ENCODE results near the gene SLC22A23.
A peak's percentile ranks its signal among the peaks of the same experiment; 100 is the strongest.

The SLC22A23 gene

DNA sequence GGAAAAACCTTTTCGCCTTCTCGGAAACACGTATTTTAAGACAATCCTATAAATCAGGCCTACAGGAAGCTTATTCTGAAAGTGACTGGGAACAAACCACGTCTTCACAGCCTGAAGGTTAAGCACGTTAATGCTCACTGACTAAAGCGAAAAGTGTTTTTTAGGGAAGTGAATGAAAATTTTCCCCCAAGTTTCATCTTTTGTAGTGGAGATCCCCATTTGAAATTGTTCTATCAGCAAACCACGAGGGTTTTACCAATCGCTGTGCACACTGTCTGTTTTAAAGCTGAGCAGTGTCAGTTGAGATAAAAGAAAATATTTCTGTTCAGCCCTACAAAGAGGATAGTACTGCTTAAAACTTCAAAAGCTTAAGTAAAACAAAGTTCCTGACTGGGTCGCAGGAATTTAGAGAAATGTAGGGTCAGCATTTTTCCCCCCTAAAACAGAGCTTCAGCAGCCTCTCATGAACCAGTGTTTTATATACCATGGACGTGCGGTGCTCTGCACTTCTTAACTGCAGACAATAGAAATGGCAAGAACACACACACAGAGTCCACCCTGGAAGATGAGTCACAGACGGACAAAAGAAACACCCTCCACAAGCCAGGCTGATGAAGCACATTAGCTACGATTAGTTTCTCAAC, 34.9 kb downstream of the SLC22A23 start:
- Mint-ChIP-seq H3K27ac (no peak overlapping the region), H3K27me3 (peaks cover 10% of the 10 kb centered on the region), H3K4me3 (no peak overlapping the region), H3K4me1 (no peaks in the 10 kb centered on the region), H3K9me3 (no peaks in the 10 kb centered on the region)
- ATAC-seq = no peak
- DNase-seq = no peak

DNA sequence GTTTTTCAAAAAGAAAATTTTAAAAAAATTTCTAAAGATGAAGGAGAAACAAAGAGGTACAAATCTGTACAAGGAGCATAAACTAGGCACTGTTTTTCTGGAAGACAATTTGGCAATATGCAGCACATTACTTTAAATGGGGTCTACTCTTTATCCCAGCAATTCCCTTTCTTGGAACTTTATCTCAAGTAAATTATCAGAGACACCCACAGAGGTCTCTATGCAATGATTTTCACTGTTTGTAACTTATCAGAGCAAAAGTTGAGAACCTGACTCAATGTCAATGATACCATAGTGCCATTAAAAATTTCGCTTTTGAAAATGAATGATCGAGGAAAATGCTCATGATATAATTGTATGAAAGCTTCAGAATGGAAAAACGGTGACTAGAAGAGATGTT, 35.7 kb downstream of the SLC22A23 start:
- no peak overlapping the region for H3K4me3 Mint-ChIP-seq
- DNase-seq (no peak), ATAC-seq (no peak)
- H3K27ac Mint-ChIP-seq = no peak overlapping the region
- no peaks in the 10 kb centered on the region for H3K9me3 Mint-ChIP-seq
- H3K27me3 Mint-ChIP-seq = peaks cover 10% of the 10 kb centered on the region
- H3K4me1 Mint-ChIP-seq = no peaks in the 10 kb centered on the region

GRCh38 chr6:3419624-3420272, 37.1 kb downstream of the SLC22A23 start:
- Mint-ChIP-seq H3K4me1 (peaks cover 5% of the 10 kb centered on the region), H3K9me3 (no peaks in the 10 kb centered on the region), H3K27ac (no peak overlapping the region), H3K27me3 (peaks cover 10% of the 10 kb centered on the region), H3K4me3 (no peak overlapping the region)
- ATAC-seq (no peak), DNase-seq (no peak)

DNA sequence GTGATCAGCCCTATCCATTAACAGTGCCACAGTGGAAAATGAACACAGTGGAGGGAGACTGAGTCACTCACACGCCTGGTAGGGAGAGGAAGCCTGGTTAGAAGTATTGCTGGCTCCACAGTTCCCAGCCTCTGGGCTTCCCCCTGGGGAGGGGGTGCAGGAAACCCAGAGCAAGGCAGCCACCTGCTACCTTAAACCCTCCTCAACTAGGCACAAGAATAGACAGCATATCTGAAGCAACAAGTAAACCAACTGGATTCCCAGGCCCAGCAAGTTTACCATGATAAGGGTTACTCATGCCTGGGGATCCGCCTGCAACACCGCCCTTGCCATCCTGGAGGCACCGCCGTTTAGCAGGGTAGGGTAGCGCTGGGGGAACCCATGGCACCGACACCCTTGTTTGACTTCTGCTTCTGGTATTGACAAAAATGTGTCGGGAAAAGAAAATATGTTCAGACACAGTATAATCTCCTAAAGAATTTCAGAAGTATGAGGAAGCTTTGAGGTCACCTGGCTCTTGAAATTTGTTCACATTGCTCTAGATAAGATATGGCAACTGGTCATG, 38.3 kb downstream of the SLC22A23 start:
- peaks cover 8% of the 10 kb centered on the region for H3K4me1 Mint-ChIP-seq
- ATAC-seq (no peak), DNase-seq (no peak)
- H3K9me3 Mint-ChIP-seq = no peaks in the 10 kb centered on the region
- peaks cover 10% of the 10 kb centered on the region for H3K27me3 Mint-ChIP-seq
- H3K4me3 Mint-ChIP-seq = no peak overlapping the region
- no peak overlapping the region for H3K27ac Mint-ChIP-seq

DNA sequence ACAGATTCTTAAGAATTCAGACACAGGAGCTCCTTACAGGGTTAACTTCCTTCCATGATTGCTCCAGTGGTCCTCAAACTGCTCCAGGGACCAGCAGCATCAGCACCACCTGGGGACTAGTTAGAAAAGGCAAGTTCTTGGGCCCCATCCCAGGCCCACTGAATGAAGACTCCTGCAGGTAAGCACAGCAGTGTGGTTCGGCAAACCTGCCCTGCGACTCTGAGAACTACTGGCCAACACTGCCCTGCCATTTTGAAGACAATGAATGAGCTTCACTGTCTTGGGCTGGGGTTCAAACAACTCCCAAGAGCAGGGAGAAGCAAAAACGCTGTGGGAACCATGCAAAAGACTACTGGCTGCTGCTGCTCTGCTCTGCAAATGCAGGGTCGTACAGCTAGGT, 39.4 kb downstream of the SLC22A23 start:
- ATAC-seq = no peak
- no peak for DNase-seq
- H3K4me3 Mint-ChIP-seq = no peak overlapping the region
- H3K27me3 Mint-ChIP-seq = peaks cover 5% of the 10 kb centered on the region
- H3K9me3 Mint-ChIP-seq = no peaks in the 10 kb centered on the region
- H3K4me1 Mint-ChIP-seq = peaks cover 8% of the 10 kb centered on the region
- no peak overlapping the region for H3K27ac Mint-ChIP-seq

- Mint-ChIP-seq H3K27me3 (no peaks in the 10 kb centered on the region), H3K4me3 (no peak overlapping the region), H3K4me1 (peaks cover 16% of the 10 kb centered on the region), H3K27ac (no peak overlapping the region), H3K9me3 (no peaks in the 10 kb centered on the region)
- no peak for DNase-seq
- ATAC-seq = no peak
These were observed 41.4 kb downstream of the SLC22A23 start for GRCh38 chr6:3415490-3415889.

- no peaks in the 10 kb centered on the region for H3K27me3 Mint-ChIP-seq
- peak overlapping the region in 1 of 2 donors; percentile 74 for H3K27ac Mint-ChIP-seq
- ATAC-seq = no peak
- no peak overlapping the region for H3K4me3 Mint-ChIP-seq
- H3K4me1 Mint-ChIP-seq = peaks cover 16% of the 10 kb centered on the region
- DNase-seq = no peak
- no peaks in the 10 kb centered on the region for H3K9me3 Mint-ChIP-seq
These were observed 41.8 kb downstream of the SLC22A23 start for GRCh38 chr6:3415082-3415453.

GRCh38 chr6:3414327-3415081, 42.3 kb downstream of the SLC22A23 start:
- ATAC-seq = peak; percentile 82
- no peaks in the 10 kb centered on the region for H3K27me3 Mint-ChIP-seq

DNA sequence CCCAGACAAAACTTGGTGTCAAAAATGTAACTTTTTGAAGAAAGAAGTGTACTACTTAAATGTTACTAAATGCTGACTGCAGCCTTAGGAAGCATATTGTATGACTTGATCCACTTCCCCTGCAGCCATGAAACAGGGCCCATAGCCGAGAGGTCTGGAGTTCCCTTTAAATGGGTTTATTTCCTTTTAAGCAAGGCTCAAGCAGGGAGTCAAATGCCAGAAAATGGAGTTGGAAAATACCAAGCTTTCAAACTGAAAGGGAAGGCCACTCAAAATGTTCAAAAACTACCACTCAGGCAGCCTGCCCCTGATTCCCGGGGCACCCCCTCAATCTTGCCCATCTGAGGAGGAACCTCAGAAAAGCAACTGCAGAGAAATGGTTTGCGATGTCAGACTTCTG, 43.3 kb downstream of the SLC22A23 start:
- peaks cover 16% of the 10 kb centered on the region for H3K4me1 Mint-ChIP-seq
- DNase-seq (no peak), ATAC-seq (no peak)
- H3K4me3 Mint-ChIP-seq = no peak overlapping the region
- H3K27ac Mint-ChIP-seq = no peak overlapping the region
- no peaks in the 10 kb centered on the region for H3K9me3 Mint-ChIP-seq
- no peaks in the 10 kb centered on the region for H3K27me3 Mint-ChIP-seq

More at GRCh38 chr6:3414327-3415081, 42.3 kb downstream of the SLC22A23 start:
- Mint-ChIP-seq H3K4me3 (no peak overlapping the region), H3K27ac (peak overlapping the region; percentile 19 to 59), H3K9me3 (no peaks in the 10 kb centered on the region), H3K4me1 (peaks cover 16% of the 10 kb centered on the region)
- peak in 1 of 2 donors; percentile 31 for DNase-seq

GRCh38 chr6:3412779-3413500, 43.9 kb downstream of the SLC22A23 start:
- ATAC-seq (no peak), DNase-seq (no peak)
- H3K4me3 Mint-ChIP-seq = no peak overlapping the region
- H3K27me3 Mint-ChIP-seq = no peaks in the 10 kb centered on the region
- peaks cover 16% of the 10 kb centered on the region for H3K4me1 Mint-ChIP-seq
- H3K27ac Mint-ChIP-seq = peak overlapping the region in 1 of 2 donors; percentile 50
- H3K9me3 Mint-ChIP-seq = no peaks in the 10 kb centered on the region

GRCh38 chr6:3411967-3412778, 44.7 kb downstream of the SLC22A23 start:
- Mint-ChIP-seq H3K27me3 (no peaks in the 10 kb centered on the region), H3K4me1 (peaks cover 16% of the 10 kb centered on the region), H3K9me3 (no peaks in the 10 kb centered on the region), H3K4me3 (no peak overlapping the region), H3K27ac (no peak overlapping the region)
- DNase-seq = no peak
- no peak for ATAC-seq

DNA sequence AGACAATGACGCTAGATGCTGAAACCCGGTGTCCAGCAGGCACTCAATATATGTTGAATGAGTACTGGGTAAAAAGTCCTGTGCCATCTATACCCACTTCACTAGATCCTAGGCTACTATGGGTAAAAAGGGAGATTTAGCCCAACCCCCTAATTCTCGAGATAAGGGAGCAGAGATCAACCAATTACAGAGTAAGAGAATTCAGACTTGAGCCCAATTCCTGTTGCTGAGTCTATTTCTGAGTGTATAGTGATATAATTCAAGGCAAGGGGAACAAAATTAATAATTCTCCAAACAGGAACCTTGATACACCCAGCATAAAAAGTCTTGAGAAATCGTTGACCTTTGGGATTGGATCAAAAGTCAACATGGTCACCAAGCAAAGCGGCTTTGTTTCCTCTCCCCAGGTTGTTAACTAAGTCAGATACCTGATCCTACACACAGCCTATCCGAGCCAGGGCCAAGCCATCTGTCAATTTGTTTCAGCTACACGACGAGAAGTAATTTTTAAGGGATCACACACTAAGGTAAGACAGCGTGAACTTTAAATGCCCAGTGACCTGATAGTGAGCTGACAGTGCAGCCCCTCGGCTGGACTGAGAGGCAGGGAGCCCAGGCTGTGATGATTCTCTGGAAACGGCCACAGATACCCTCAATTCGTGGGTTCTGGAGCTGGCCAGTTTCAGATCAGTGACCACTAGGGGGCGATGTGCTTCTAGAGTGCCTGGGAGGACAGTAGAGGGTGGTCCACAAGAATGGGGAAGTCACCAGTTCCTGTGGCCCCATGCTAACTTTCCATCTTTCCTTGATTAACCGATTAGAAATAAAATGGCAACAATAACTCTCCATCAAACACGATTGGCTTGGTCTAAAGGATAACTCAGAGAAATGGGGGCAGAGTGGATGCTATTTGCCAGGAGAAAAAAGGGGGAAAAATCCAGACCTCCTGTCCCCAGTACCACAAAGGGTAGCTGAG, 46.2 kb downstream of the SLC22A23 start:
- Mint-ChIP-seq H3K9me3 (no peaks in the 10 kb centered on the region), H3K4me3 (no peak overlapping the region), H3K4me1 (peaks cover 16% of the 10 kb centered on the region), H3K27ac (no peak overlapping the region), H3K27me3 (no peaks in the 10 kb centered on the region)
- DNase-seq = peak; percentile 51 to 61
- ATAC-seq = peak; percentile 72

DNA sequence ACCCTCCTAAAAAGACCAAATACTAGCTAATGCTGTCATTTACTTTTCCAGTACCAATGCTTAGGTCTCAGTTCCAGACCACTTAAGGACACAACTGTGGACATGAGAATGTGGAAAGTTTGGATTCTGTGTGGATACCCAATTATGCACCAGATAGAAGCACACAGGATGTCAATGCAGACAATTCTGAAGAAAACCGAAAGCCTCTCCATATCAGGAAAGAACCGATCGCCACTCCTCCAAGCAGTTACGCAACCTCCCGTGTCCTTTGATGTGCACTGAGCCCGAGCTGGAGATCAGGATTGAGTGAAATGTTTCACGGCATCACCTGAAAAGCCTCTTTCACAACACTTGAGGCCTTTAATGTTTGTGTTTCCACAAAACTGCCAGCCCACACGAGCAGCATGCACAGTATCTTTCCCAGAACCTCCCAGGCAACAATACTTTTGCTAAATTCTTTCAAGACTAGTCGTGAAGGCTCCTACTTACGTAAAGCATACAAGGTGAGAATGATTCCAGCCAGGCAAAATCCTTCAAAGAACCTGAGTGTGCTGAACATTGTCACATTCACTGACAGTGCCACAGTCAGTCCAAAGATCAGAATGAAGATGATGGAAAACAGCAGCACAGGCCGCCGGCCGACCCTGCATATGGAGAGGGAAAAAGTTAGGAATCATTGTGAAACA, 47.0 kb downstream of the SLC22A23 start:
- no peak overlapping the region for H3K4me3 Mint-ChIP-seq
- no peak overlapping the region for H3K27ac Mint-ChIP-seq
- H3K27me3 Mint-ChIP-seq = no peaks in the 10 kb centered on the region
- no peaks in the 10 kb centered on the region for H3K9me3 Mint-ChIP-seq
- ATAC-seq (no peak), DNase-seq (no peak)
- H3K4me1 Mint-ChIP-seq = peaks cover 13% of the 10 kb centered on the region
